GM12874 (cell line): ENCODE measurements around the gene NT5C2.
A peak's percentile ranks its signal among the peaks of the same experiment; 100 is the strongest.

Experiments
- TF ChIP-seq, protein P1 (sequence below): IDR thresholded peaks from 2 replicates; pipeline ENCODE4 v1.5.1; 2011; ENCODE audit warnings: low read depth, mild to moderate bottlenecking, control low read depth, low read length, moderate library complexity; ENCODE audit not compliant: insufficient read depth

NT5C2 gene

DNA sequence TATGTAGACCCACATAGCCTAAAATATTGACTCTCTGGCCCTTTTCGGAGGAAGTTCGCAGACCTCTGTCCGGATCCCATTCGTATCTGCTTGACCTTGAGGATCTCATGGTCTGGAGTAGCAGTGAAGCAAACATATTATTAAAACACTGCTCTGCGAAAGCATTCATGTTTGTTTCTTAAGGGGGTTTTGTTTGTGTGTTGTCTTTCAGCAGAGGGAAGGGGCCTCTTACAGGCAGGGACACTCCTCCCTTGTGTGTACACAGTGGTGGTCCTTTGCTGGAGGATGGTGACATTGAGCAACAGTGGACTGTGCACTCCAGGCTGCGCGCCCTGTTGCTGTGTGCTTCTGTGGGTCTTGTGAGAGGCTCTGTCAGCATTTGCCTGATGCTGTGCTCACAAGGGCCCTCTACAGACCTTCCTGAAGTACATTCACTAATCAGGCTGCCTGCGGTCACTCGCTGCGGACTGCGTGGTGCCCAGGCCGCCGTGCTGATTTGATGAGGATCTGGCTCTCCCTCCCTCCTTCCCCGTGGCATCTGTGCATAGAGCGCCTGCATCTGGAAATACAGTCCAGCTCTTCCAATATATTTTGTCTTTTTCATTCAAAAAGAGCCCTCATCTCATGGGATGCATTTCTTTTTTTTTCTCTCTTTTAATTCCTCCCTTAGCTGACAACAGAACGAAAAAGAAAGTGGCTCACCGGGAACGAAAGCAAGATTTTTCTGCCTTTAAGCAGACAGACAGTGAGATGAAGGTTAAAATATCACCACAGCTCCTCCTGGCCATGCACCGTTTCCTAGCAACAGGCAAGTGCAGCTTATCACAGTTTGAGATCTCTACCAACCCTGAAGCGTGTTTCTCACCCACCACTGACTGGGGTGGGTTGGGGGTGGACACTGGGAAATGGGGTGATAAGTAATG is 139.2 kb downstream of the NT5C2 start:
- TF ChIP-seq, protein P1, sequence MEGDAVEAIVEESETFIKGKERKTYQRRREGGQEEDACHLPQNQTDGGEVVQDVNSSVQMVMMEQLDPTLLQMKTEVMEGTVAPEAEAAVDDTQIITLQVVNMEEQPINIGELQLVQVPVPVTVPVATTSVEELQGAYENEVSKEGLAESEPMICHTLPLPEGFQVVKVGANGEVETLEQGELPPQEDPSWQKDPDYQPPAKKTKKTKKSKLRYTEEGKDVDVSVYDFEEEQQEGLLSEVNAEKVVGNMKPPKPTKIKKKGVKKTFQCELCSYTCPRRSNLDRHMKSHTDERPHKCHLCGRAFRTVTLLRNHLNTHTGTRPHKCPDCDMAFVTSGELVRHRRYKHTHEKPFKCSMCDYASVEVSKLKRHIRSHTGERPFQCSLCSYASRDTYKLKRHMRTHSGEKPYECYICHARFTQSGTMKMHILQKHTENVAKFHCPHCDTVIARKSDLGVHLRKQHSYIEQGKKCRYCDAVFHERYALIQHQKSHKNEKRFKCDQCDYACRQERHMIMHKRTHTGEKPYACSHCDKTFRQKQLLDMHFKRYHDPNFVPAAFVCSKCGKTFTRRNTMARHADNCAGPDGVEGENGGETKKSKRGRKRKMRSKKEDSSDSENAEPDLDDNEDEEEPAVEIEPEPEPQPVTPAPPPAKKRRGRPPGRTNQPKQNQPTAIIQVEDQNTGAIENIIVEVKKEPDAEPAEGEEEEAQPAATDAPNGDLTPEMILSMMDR, result peak; percentile 45

DNA sequence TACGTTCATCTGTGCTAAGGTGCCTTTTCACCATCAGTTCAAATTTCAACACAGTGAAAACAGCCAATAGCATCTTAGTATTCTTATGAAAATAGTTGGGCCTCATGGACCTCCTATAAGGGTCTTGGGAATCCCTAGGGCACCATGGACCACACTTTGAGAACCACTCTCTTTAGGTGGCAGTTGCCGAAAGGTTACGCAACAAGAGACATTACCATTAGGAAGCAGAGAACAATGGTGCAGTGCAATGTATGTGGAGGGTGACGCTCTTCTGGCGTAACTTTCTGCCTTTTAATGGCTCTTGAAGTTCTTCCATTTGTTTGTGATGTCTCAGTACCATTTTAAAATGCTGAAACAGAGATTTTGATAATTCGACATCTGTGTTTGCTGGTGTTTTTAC is 143.8 kb downstream of the NT5C2 start:
- TF ChIP-seq, protein P1, result no peak

DNA sequence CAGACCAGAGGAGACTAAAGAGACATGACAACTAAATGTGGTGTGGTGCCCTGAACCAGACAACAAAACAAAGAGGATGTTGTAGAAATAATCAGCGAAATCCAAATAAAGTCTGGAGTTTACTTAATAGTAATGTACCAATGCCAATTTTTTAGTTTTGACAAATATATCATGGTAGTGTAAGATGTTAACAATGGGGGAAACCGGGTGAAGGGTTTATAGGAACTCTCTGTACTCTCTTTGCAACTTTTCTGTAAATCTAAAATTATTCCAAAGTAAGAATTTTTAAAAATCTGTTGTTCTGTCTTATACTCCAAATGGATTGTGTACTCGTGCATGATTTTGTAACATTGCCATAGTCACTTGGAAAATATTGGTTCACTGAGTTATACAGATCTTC is 145.7 kb downstream of the NT5C2 start:
- TF ChIP-seq, protein P1, result no peak

DNA sequence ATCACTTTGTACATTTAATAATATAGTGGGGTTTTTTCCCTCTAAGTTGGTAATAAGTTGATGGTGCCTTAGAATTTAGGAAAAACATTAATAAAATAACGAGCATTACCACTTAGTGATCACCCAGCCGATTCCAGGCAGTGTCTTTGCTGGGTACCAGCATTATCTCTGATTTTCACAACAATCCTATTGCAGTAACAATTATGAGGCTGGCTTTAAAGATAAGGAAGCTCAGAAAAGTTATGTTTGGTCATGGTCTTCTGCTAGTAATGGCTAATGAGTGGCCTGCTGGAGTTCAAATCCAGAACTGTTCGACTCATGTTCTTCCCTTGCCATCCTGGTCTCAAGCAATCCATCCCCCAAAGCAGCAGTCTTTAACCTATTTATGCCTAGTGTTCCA is 147.1 kb downstream of the NT5C2 start:
- TF ChIP-seq, protein P1, result no peak

DNA sequence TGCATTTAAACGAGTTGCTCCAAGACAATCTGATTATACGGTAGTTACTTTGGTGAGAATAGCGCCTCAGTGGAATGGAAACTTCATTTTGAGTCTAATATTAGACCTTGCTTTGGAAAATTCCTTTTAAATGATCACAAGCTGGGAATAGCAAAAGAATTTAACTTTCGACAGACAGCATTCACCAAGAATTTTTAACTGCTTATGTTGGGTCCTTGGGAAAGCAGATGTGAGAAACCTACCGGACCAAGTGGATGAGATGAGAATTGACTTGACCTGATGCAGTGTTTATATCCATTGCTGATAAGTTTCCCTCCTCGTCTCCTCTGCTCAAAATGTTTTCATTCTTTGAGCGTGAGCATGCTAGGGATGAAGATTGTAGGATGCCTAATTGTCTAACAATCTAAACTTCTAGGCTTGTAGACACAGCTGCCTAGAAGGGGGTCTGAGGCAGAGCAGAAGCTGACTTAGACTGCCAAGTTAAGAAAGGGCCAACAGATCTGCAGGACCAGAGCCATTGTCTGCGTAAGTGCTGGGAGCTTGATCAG is 148.1 kb downstream of the NT5C2 start:
- TF ChIP-seq, protein P1, result no peak

DNA sequence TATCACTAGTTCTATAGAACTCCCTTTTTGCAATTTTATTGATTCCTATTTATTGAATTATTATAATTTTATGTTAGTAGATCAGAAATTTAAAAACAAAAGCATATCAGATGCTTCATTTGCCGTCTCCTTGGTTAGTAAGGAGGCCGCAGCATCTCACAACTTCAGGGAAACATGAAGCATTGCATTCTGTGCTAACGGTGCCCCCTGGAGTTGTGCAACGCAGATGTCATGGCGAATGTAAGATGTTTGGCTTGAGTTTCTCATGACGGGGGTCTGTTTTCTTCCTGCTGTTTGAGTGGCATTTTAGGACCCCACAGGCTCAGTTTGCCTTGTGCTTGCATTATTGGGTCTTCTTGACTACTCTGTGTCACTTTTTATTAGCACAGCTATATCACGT is 150.2 kb downstream of the NT5C2 start:
- TF ChIP-seq, protein P1, result 0 out of 2 replicates have a peak, but pooled peaks have one; percentile 4

DNA sequence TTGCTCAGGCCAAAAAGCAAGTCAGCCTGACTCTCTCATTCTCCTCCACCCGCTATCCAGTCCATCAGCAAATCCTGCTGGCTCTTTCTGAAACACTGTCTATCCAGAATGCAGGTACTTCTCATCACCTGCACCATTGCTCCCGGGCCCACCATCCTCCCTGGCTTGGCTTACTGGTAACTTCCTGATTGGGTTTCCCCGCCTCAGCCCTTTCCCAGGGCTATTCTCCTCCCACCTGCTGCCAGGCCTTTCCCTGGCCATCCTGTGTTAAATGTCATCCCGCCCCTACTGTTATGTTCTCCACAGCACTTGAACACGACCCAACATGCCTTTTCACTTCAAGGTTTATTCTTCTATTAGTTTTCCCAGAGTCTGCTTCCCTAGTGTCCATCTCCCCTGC is 150.9 kb downstream of the NT5C2 start:
- TF ChIP-seq, protein P1, result no peak
